ENCODE data around the gene CREB3L2.
A peak's percentile ranks its signal among the peaks of the same experiment; 100 is the strongest.

CREB3L2 gene

GRCh38 chr7:138029941-138030340 lies 28.1 kb upstream of the CREB3L2 start:
- H3K27ac ChIP-seq (ENCODE audit: low read depth in 2 of 2, low read length in 2 of 2), result no peak overlapping the region
- no peaks in the 10 kb centered on the region for H3K4me1 ChIP-seq (ENCODE audit: control insufficient read depth in 2 of 2, insufficient read depth in 2 of 2, low read length in 2 of 2)
- H3K4me3 ChIP-seq (ENCODE audit: low read length in 2 of 2), result no peak overlapping the region
- no peaks in the 10 kb centered on the region for H3K27me3 ChIP-seq (ENCODE audit: control insufficient read depth in 2 of 2, insufficient read depth in 2 of 2, low read length in 2 of 2)
- H3K9ac ChIP-seq (ENCODE audit: low read depth in 1 of 2, low read length in 2 of 2), result no peak overlapping the region
- no peaks in the 10 kb centered on the region for H3K36me3 ChIP-seq (ENCODE audit: control insufficient read depth in 2 of 2, insufficient read depth in 2 of 2, low read length in 2 of 2)
- H3K9me3 ChIP-seq (ENCODE audit: control insufficient read depth in 2 of 2, low read length in 2 of 2), result no peaks in the 10 kb centered on the region

- H3K4me3 ChIP-seq (ENCODE audit: low read length in 2 of 2), result no peak overlapping the region
- H3K27ac ChIP-seq (ENCODE audit: low read depth in 2 of 2, low read length in 2 of 2), result no peak overlapping the region
- no peaks in the 10 kb centered on the region for H3K9me3 ChIP-seq (ENCODE audit: control insufficient read depth in 2 of 2, low read length in 2 of 2)
- H3K9ac ChIP-seq (ENCODE audit: low read depth in 1 of 2, low read length in 2 of 2), result no peak overlapping the region
- H3K36me3 ChIP-seq (ENCODE audit: control insufficient read depth in 2 of 2, insufficient read depth in 2 of 2, low read length in 2 of 2), result no peaks in the 10 kb centered on the region
- H3K27me3 ChIP-seq (ENCODE audit: control insufficient read depth in 2 of 2, insufficient read depth in 2 of 2, low read length in 2 of 2), result no peaks in the 10 kb centered on the region
- no peaks in the 10 kb centered on the region for H3K4me1 ChIP-seq (ENCODE audit: control insufficient read depth in 2 of 2, insufficient read depth in 2 of 2, low read length in 2 of 2)
These were observed 27.2 kb upstream of the CREB3L2 start for GRCh38 chr7:138029126-138029525.

- Histone ChIP-seq H3K27me3 (ENCODE audit: control insufficient read depth in 2 of 2, insufficient read depth in 2 of 2, low read length in 2 of 2) (no peaks in the 10 kb centered on the region), H3K27ac (ENCODE audit: low read depth in 2 of 2, low read length in 2 of 2) (no peak overlapping the region), H3K4me3 (ENCODE audit: low read length in 2 of 2) (no peak overlapping the region)
These were observed 25.2 kb upstream of the CREB3L2 start for GRCh38 chr7:138027100-138027499.

GRCh38 chr7:138025215-138026186 lies 23.6 kb upstream of the CREB3L2 start:
- no peak overlapping the region for H3K9ac ChIP-seq (ENCODE audit: low read depth in 1 of 2, low read length in 2 of 2)
- H3K36me3 ChIP-seq (ENCODE audit: control insufficient read depth in 2 of 2, insufficient read depth in 2 of 2, low read length in 2 of 2), result no peaks in the 10 kb centered on the region
- no peaks in the 10 kb centered on the region for H3K27me3 ChIP-seq (ENCODE audit: control insufficient read depth in 2 of 2, insufficient read depth in 2 of 2, low read length in 2 of 2)

More at GRCh38 chr7:138027100-138027499, 25.2 kb upstream of the CREB3L2 start:
- no peaks in the 10 kb centered on the region for H3K36me3 ChIP-seq (ENCODE audit: control insufficient read depth in 2 of 2, insufficient read depth in 2 of 2, low read length in 2 of 2)
- no peaks in the 10 kb centered on the region for H3K9me3 ChIP-seq (ENCODE audit: control insufficient read depth in 2 of 2, low read length in 2 of 2)
- no peak overlapping the region for H3K9ac ChIP-seq (ENCODE audit: low read depth in 1 of 2, low read length in 2 of 2)
- no peaks in the 10 kb centered on the region for H3K4me1 ChIP-seq (ENCODE audit: control insufficient read depth in 2 of 2, insufficient read depth in 2 of 2, low read length in 2 of 2)

GRCh38 chr7:138024765-138025164 lies 22.9 kb upstream of the CREB3L2 start:
- Histone ChIP-seq H3K27ac (ENCODE audit: low read depth in 2 of 2, low read length in 2 of 2) (peak overlapping the region in 1 of 2 donors; percentile 7), H3K36me3 (ENCODE audit: control insufficient read depth in 2 of 2, insufficient read depth in 2 of 2, low read length in 2 of 2) (no peaks in the 10 kb centered on the region), H3K9me3 (ENCODE audit: control insufficient read depth in 2 of 2, low read length in 2 of 2) (no peaks in the 10 kb centered on the region), H3K27me3 (ENCODE audit: control insufficient read depth in 2 of 2, insufficient read depth in 2 of 2, low read length in 2 of 2) (no peaks in the 10 kb centered on the region), H3K9ac (ENCODE audit: low read depth in 1 of 2, low read length in 2 of 2) (no peak overlapping the region), H3K4me1 (ENCODE audit: control insufficient read depth in 2 of 2, insufficient read depth in 2 of 2, low read length in 2 of 2) (no peaks in the 10 kb centered on the region), H3K4me3 (ENCODE audit: low read length in 2 of 2) (no peak overlapping the region)

More at GRCh38 chr7:138025215-138026186, 23.6 kb upstream of the CREB3L2 start:
- H3K4me3 ChIP-seq (ENCODE audit: low read length in 2 of 2), result no peak overlapping the region
- no peaks in the 10 kb centered on the region for H3K9me3 ChIP-seq (ENCODE audit: control insufficient read depth in 2 of 2, low read length in 2 of 2)
- no peaks in the 10 kb centered on the region for H3K4me1 ChIP-seq (ENCODE audit: control insufficient read depth in 2 of 2, insufficient read depth in 2 of 2, low read length in 2 of 2)
- H3K27ac ChIP-seq (ENCODE audit: low read depth in 2 of 2, low read length in 2 of 2), result no peak overlapping the region

- no peaks in the 10 kb centered on the region for H3K27me3 ChIP-seq (ENCODE audit: control insufficient read depth in 2 of 2, insufficient read depth in 2 of 2, low read length in 2 of 2)
- H3K4me3 ChIP-seq (ENCODE audit: low read length in 2 of 2), result no peak overlapping the region
- no peak overlapping the region for H3K9ac ChIP-seq (ENCODE audit: low read depth in 1 of 2, low read length in 2 of 2)
- H3K27ac ChIP-seq (ENCODE audit: low read depth in 2 of 2, low read length in 2 of 2), result no peak overlapping the region
- H3K9me3 ChIP-seq (ENCODE audit: control insufficient read depth in 2 of 2, low read length in 2 of 2), result no peaks in the 10 kb centered on the region
- H3K36me3 ChIP-seq (ENCODE audit: control insufficient read depth in 2 of 2, insufficient read depth in 2 of 2, low read length in 2 of 2), result no peaks in the 10 kb centered on the region
- H3K4me1 ChIP-seq (ENCODE audit: control insufficient read depth in 2 of 2, insufficient read depth in 2 of 2, low read length in 2 of 2), result no peaks in the 10 kb centered on the region
These were observed 22.4 kb upstream of the CREB3L2 start for GRCh38 chr7:138024343-138024691.

GRCh38 chr7:138023618-138024342 lies 21.9 kb upstream of the CREB3L2 start:
- no peak overlapping the region for H3K9ac ChIP-seq (ENCODE audit: low read depth in 1 of 2, low read length in 2 of 2)
- no peaks in the 10 kb centered on the region for H3K9me3 ChIP-seq (ENCODE audit: control insufficient read depth in 2 of 2, low read length in 2 of 2)
- H3K27me3 ChIP-seq (ENCODE audit: control insufficient read depth in 2 of 2, insufficient read depth in 2 of 2, low read length in 2 of 2), result no peaks in the 10 kb centered on the region
- H3K4me3 ChIP-seq (ENCODE audit: low read length in 2 of 2), result no peak overlapping the region
- H3K4me1 ChIP-seq (ENCODE audit: control insufficient read depth in 2 of 2, insufficient read depth in 2 of 2, low read length in 2 of 2), result no peaks in the 10 kb centered on the region
- peak overlapping the region in 1 of 2 donors; percentile 43 for H3K27ac ChIP-seq (ENCODE audit: low read depth in 2 of 2, low read length in 2 of 2)
- H3K36me3 ChIP-seq (ENCODE audit: control insufficient read depth in 2 of 2, insufficient read depth in 2 of 2, low read length in 2 of 2), result no peaks in the 10 kb centered on the region

GRCh38 chr7:138021889-138022288 lies 20.0 kb upstream of the CREB3L2 start:
- H3K27ac ChIP-seq (ENCODE audit: low read depth in 2 of 2, low read length in 2 of 2), result no peak overlapping the region
- no peaks in the 10 kb centered on the region for H3K27me3 ChIP-seq (ENCODE audit: control insufficient read depth in 2 of 2, insufficient read depth in 2 of 2, low read length in 2 of 2)
- no peaks in the 10 kb centered on the region for H3K36me3 ChIP-seq (ENCODE audit: control insufficient read depth in 2 of 2, insufficient read depth in 2 of 2, low read length in 2 of 2)

GRCh38 chr7:138017992-138018391 lies 16.1 kb upstream of the CREB3L2 start:
- no peak overlapping the region for H3K4me3 ChIP-seq (ENCODE audit: low read length in 2 of 2)
- no peak overlapping the region for H3K9ac ChIP-seq (ENCODE audit: low read depth in 1 of 2, low read length in 2 of 2)
- no peaks in the 10 kb centered on the region for H3K9me3 ChIP-seq (ENCODE audit: control insufficient read depth in 2 of 2, low read length in 2 of 2)
- no peaks in the 10 kb centered on the region for H3K4me1 ChIP-seq (ENCODE audit: control insufficient read depth in 2 of 2, insufficient read depth in 2 of 2, low read length in 2 of 2)
- H3K27ac ChIP-seq (ENCODE audit: low read depth in 2 of 2, low read length in 2 of 2), result no peak overlapping the region
- no peaks in the 10 kb centered on the region for H3K27me3 ChIP-seq (ENCODE audit: control insufficient read depth in 2 of 2, insufficient read depth in 2 of 2, low read length in 2 of 2)
- no peaks in the 10 kb centered on the region for H3K36me3 ChIP-seq (ENCODE audit: control insufficient read depth in 2 of 2, insufficient read depth in 2 of 2, low read length in 2 of 2)

More at GRCh38 chr7:138021889-138022288, 20.0 kb upstream of the CREB3L2 start:
- H3K9ac ChIP-seq (ENCODE audit: low read depth in 1 of 2, low read length in 2 of 2), result no peak overlapping the region
- no peaks in the 10 kb centered on the region for H3K9me3 ChIP-seq (ENCODE audit: control insufficient read depth in 2 of 2, low read length in 2 of 2)
- no peak overlapping the region for H3K4me3 ChIP-seq (ENCODE audit: low read length in 2 of 2)
- H3K4me1 ChIP-seq (ENCODE audit: control insufficient read depth in 2 of 2, insufficient read depth in 2 of 2, low read length in 2 of 2), result no peaks in the 10 kb centered on the region

GRCh38 chr7:138015096-138015495 lies 13.2 kb upstream of the CREB3L2 start:
- H3K4me1 ChIP-seq (ENCODE audit: control insufficient read depth in 2 of 2, insufficient read depth in 2 of 2, low read length in 2 of 2), result no peaks in the 10 kb centered on the region
- H3K36me3 ChIP-seq (ENCODE audit: control insufficient read depth in 2 of 2, insufficient read depth in 2 of 2, low read length in 2 of 2), result no peaks in the 10 kb centered on the region
- no peak overlapping the region for H3K9ac ChIP-seq (ENCODE audit: low read depth in 1 of 2, low read length in 2 of 2)
- H3K9me3 ChIP-seq (ENCODE audit: control insufficient read depth in 2 of 2, low read length in 2 of 2), result no peaks in the 10 kb centered on the region
- no peak overlapping the region for H3K4me3 ChIP-seq (ENCODE audit: low read length in 2 of 2)
- H3K27ac ChIP-seq (ENCODE audit: low read depth in 2 of 2, low read length in 2 of 2), result no peak overlapping the region
- H3K27me3 ChIP-seq (ENCODE audit: control insufficient read depth in 2 of 2, insufficient read depth in 2 of 2, low read length in 2 of 2), result no peaks in the 10 kb centered on the region

Measured in mucosa of rectum (tissue), 2 donors.